Activated CD4-positive, alpha-beta T cell treated with anti-CD3 and anti-CD28 coated beads, Interleukin-2, amount 10 ng/mL, durations not matched to agents 24 days and 14 days (primary cell): ENCODE data around the gene ZDHHC19. TPM values are rescaled to one million over a fixed set of nuclear protein-coding genes. Genes with fewer than 3 reads are reported as not detected.

Experiments used
- total RNA-seq: library from RNA; stranded (reverse); gene quantifications from 2 replicates; pipeline ENCODE4 v1.2.3, GENCODE V29; 2022

Gene ZDHHC19
- total RNA-seq, 1 donor from 2014 or later = not detected

Other genes starting within 250 kb of the ZDHHC19 start
- 725 and 748 TPM in 2 replicates for gene TFRC, start 129.3 kb downstream of the ZDHHC19 start, total RNA-seq
- not detected in 2 replicates for gene SLC51A, start 5.1 kb upstream of the ZDHHC19 start, total RNA-seq
- 54.2 and 56.0 TPM in 2 replicates for gene PCYT1A, start 76.3 kb upstream of the ZDHHC19 start, total RNA-seq
- 11.8 and 12.8 TPM in 2 replicates for gene DYNLT2B, start 106.8 kb upstream of the ZDHHC19 start, total RNA-seq
- gene TM4SF19, start 127.0 kb upstream of the ZDHHC19 start, total RNA-seq = not detected in 2 replicates
- 65.5 and 70.8 TPM in 2 replicates for gene UBXN7, start 221.0 kb upstream of the ZDHHC19 start, total RNA-seq